ENCODE data around the gene EEIG1.
A peak's percentile ranks its signal among the peaks of the same experiment; 100 is the strongest.

EEIG1 gene

GRCh38 chr9:127974769-127975261, 6.0 kb downstream of the EEIG1 start:
- no peak for DNase-seq (ENCODE audit: low spot score)

GRCh38 chr9:127974001-127974768, 6.6 kb downstream of the EEIG1 start:
- no peak for DNase-seq (ENCODE audit: low spot score)

GRCh38 chr9:127973169-127974000, 7.4 kb downstream of the EEIG1 start:
- no peak for DNase-seq (ENCODE audit: low spot score)

GRCh38 chr9:127972236-127972871, 8.4 kb downstream of the EEIG1 start:
- no peak for DNase-seq (ENCODE audit: low spot score)

- no peak for DNase-seq (ENCODE audit: low spot score)
Observed at GRCh38 chr9:127971357-127972235, 9.2 kb downstream of the EEIG1 start.

GRCh38 chr9:127970401-127971313, 10.1 kb downstream of the EEIG1 start:
- DNase-seq (ENCODE audit: low spot score) = no peak

GRCh38 chr9:127968700-127969383, 11.9 kb downstream of the EEIG1 start:
- peak; percentile 50 for DNase-seq (ENCODE audit: low spot score)

GRCh38 chr9:127968042-127968441, 12.7 kb downstream of the EEIG1 start:
- DNase-seq (ENCODE audit: low spot score) = peak; percentile 75

GRCh38 chr9:127967151-127967809, 13.5 kb downstream of the EEIG1 start:
- no peak for DNase-seq (ENCODE audit: low spot score)

- DNase-seq (ENCODE audit: low spot score) = no peak
Observed at GRCh38 chr9:127966416-127967150, 14.2 kb downstream of the EEIG1 start.

- DNase-seq (ENCODE audit: low spot score) = no peak
Observed at GRCh38 chr9:127965953-127966352, 14.8 kb downstream of the EEIG1 start.

GRCh38 chr9:127963359-127964064, 17.3 kb downstream of the EEIG1 start:
- DNase-seq (ENCODE audit: low spot score) = no peak

- no peak for DNase-seq (ENCODE audit: low spot score)
Observed at GRCh38 chr9:127963041-127963358, 17.8 kb downstream of the EEIG1 start.

- DNase-seq (ENCODE audit: low spot score) = no peak
Observed at GRCh38 chr9:127962278-127962677, 18.5 kb downstream of the EEIG1 start.

- no peak for DNase-seq (ENCODE audit: low spot score)
Observed at GRCh38 chr9:127961613-127962155, 19.1 kb downstream of the EEIG1 start.

GRCh38 chr9:127961155-127961490, 19.7 kb downstream of the EEIG1 start:
- DNase-seq (ENCODE audit: low spot score) = no peak

GRCh38 chr9:127960410-127961154, 20.2 kb downstream of the EEIG1 start:
- DNase-seq (ENCODE audit: low spot score) = no peak

All from RKO (cell line).